ENCODE results near the gene ZCCHC3. TPM values are rescaled to one million over a fixed set of nuclear protein-coding genes. Genes with fewer than 3 reads are reported as not detected.
"Not testable (repeated sequence)": the region's sequence is repeated elsewhere in the genome, so short reads cannot be mapped to it uniquely, and the experiment has no call there.

The ZCCHC3 gene
- total RNA-seq, 1 donor from 2014 or later, result 37.3 TPM

GRCh38 chr20:313402-313801 is 16.0 kb downstream of the ZCCHC3 start:
- DNase-seq, result no peak

DNA sequence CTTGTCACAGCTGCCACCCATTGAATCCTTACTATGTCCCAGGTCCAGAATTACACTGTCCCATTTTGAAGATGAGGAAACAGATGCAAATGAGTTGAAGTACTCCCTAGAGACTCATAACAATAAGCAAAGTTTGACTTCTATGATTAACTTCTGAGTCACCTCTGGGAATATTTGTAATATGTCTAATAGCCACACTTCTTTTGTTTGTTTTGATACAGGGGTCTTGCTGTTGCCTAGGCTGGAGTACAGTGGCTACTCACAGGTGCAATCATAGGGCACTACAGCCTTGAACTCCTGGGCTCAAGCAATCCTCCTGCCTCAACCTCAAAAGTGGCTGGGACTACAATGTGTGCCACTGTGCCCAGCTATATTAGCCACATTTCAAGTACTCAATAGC is 16.6 kb downstream of the ZCCHC3 start:
- no peak for DNase-seq

GRCh38 chr20:316316-317068 is 19.1 kb downstream of the ZCCHC3 start:
- DNase-seq, result no peak

- DNase-seq, result peak; percentile 94
Measured at GRCh38 chr20:324177-325044, 27.0 kb downstream of the ZCCHC3 start.

DNA sequence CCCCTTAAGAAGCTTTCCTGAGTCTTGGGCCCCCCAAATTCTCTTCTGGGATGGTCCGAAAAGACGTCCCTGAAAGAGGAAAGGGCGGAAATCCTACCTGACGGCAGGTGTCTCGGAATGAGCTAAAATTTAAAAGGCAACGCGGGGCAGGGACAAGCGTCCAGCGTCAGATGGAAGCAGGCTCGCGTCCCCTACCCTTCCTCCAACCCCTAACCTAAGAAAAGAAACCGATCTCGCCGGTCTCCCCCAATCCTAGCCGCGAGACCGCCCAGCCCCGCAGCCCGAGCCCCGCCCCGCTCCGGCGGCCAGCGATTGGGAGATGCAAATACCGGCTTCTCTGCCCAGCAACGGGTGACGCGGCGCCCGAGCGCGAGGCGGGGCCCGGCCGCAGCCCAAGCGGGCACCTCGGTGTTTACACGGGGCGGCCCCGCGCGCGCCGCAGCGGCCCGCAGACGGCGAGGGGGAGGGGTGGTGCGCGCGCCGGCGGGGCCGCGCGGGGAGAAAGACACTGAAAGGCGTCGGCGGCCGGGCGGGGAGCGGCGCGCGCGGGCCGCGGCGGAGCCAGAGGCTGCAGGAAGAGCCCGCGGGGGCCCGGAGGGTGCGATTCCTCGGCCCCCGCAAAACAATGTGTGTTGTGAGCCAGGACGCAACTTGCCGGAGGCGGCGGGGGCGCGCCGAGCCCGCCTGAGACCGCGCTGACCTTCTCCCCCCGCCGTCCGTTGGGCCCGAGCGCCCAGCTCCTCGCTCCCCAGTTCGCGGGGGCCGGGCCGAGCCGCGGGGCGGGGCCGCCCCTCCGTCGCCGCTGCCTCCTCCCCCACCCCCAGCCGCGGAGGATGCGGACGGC is 27.9 kb downstream of the ZCCHC3 start, which contains the start of gene SOX12:
Gene SOX12 (plus strand): TSS at position 508 of the 844 bp plus-strand sequence. CDS start 373 bp downstream, outside the sequence.
- DNase-seq, result peak; percentile 98

GRCh38 chr20:325889-326644 is 28.7 kb downstream of the ZCCHC3 start:
- peak; percentile 87 for DNase-seq

DNA sequence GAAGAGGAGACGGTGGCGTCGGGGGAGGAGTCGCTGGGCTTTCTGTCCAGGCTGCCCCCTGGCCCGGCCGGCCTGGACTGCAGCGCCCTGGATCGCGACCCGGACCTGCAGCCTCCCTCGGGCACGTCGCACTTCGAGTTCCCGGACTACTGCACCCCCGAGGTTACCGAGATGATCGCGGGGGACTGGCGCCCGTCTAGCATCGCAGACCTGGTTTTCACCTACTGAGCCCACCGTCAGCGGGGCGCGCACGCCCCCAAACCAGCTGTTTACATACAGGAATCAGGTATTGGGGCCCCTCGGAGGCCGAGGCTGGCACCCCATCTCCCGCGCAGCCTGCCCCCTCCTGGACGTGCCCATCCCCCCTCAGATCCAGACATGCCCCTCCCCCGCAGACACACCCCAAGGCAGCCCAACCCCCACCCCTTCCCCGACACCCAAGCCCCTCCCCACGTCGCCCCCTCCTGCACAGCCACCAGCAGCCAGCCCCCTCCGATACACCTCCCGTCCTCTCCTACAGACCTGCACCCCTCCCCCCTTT is 29.3 kb downstream of the ZCCHC3 start:
- DNase-seq, result no peak

- peak; percentile 98 for DNase-seq
Measured at GRCh38 chr20:327186-328026, 30.0 kb downstream of the ZCCHC3 start.

GRCh38 chr20:328027-328974 is 30.9 kb downstream of the ZCCHC3 start:
- DNase-seq, result no peak

GRCh38 chr20:328975-329695 is 31.8 kb downstream of the ZCCHC3 start:
- DNase-seq, result no peak

GRCh38 chr20:329851-330232 is 32.5 kb downstream of the ZCCHC3 start:
- peak; percentile 50 for DNase-seq

GRCh38 chr20:330233-331149 is 33.1 kb downstream of the ZCCHC3 start:
- DNase-seq, result peak; percentile 84

GRCh38 chr20:334578-334977 is 37.2 kb downstream of the ZCCHC3 start:
- no peak for DNase-seq

DNA sequence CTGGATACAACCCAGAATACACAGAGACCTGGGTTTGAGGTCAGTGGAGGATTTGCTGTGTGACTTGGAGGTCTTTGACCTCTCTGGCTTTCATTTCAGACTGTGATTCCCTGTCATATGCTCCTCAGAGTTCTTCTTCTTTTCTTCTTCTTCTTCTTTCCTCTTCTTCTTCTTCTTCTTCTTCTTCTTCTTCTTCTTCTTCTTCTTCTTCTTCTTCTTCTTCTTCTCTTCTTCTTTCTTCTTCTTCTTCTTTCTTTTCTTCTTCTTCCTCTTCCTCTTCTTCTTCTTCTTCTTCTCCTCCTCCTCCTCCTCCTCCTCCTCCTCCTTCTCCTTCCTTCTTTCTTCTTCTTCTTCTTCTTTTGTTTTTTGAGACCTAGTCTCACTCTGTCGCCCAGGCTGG is 38.7 kb downstream of the ZCCHC3 start:
- DNase-seq, result not testable (repeated sequence)

DNA sequence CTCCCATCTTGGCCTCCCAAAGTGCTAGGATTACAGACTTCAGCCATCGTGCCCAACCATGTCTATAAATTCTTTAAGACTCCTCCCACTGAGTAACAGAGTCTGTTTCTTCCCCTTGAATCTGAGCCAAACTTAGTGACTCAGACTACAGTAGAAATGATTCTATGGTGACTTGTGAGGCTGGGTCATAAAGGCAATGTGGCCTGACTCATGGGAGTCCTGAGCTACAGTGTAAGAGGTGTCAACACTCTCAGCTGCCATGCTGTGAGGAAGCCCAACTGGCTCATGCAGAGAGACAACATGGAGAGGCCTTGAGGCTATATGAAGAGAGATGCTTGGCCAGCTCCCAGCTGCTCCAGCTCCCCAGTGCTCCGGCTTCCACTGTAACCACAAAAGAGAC is 44.3 kb downstream of the ZCCHC3 start:
- no peak for DNase-seq

- DNase-seq, result no peak
Measured at GRCh38 chr20:343107-343506, 45.7 kb downstream of the ZCCHC3 start.

- no peak for DNase-seq
Measured at GRCh38 chr20:346033-346639, 48.8 kb downstream of the ZCCHC3 start.

Measured in tongue (tissue), 2 donors.